H1 (cell line): ENCODE data around the gene TLR5. TPM values are rescaled to one million over a fixed set of nuclear protein-coding genes. Genes with fewer than 3 reads are reported as not detected.

ENCODE experiments used
- NRF1 ChIP-seq: IDR thresholded peaks from 2 replicates; pipeline ENCODE4 v1.6.1; 2011; ENCODE audit warnings: mild to moderate bottlenecking, low read depth, low read length, improper control_type of control experiment
- polyA plus RNA-seq, 7 experiments: library from polyadenylated mRNA; depleted of rRNA in 3 of 7; stranded (reverse) in 5 of 7; unstranded in 2 of 7; fragments of >200 nt in 5 of 7; fragments of 200-250 nt in 2 of 7; gene quantifications; 1 replicate in 5 of 7; 2 replicates in 1 of 7; 4 replicates in 1 of 7; pipeline versions ENCODE4 v1.2.1 to v1.2.3, GENCODE V29; 2011 to 2013; ENCODE audit warnings: missing spikeins in 2 of 7, mixed read lengths in 2 of 7
- total RNA-seq: library from RNA; stranded (reverse); fragmentation: NEBNext Ultra II Directional; extraction: Animal tissue kit (Norgen Biotek cat#: 25700); gene quantifications from 2 replicates; pipeline ENCODE4 v1.2.1, GENCODE V29; 2021
- TF ChIP-seq, protein P1 (sequence below), 3 experiments: IDR thresholded peaks; 1 replicate in 2 of 3; 2 replicates in 1 of 3; pipeline versions ENCODE4 v1.5.1 to v1.6.1; 2011; ENCODE audit warnings: low read length in 3 of 3, mild to moderate bottlenecking in 3 of 3, inconsistent platforms in 2 of 3, low read depth in 1 of 3, moderate library complexity in 1 of 3; ENCODE audit not compliant: insufficient read depth in 1 of 3; ENCODE audit errors: control extremely low read depth in 1 of 3
- TF ChIP-seq, protein P2 (sequence below): fragments of 300-600 bp; sonication (generic); IDR thresholded peaks from 2 replicates; pipeline ENCODE4 v1.7.1; 2012; ENCODE audit warnings: low read length, moderate library complexity, mild to moderate bottlenecking, inconsistent platforms; ENCODE audit not compliant: insufficient replicate concordance

Gene TLR5
- total and polyA plus RNA-seq, 2 of the 8 experiments (the other 6 are each of a cell fraction or from before 2014, with no cell fraction given), result 0.35 to 0.74 TPM

DNA sequence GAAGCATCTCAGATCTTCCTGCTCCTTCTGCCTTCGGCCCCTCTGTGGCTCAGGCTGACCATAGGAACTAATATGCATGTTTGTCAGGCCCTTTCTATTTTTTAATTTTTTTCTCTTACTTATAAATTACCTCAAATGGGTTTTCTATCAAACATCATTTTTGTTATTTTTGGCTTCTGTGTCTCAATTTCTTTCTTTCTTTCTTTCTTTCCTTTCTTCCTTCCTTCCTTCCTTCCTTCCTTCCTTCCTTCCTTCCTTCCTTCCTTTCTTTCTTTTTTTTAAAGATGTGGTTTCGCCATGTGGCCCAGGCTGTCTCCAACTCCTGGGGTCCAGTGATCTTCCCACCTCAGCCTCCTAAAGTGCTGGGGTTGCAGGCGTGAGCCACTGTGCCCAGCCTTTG lies 36.2 kb upstream of the TLR5 start (continued):
- TF ChIP-seq, protein P1, sequence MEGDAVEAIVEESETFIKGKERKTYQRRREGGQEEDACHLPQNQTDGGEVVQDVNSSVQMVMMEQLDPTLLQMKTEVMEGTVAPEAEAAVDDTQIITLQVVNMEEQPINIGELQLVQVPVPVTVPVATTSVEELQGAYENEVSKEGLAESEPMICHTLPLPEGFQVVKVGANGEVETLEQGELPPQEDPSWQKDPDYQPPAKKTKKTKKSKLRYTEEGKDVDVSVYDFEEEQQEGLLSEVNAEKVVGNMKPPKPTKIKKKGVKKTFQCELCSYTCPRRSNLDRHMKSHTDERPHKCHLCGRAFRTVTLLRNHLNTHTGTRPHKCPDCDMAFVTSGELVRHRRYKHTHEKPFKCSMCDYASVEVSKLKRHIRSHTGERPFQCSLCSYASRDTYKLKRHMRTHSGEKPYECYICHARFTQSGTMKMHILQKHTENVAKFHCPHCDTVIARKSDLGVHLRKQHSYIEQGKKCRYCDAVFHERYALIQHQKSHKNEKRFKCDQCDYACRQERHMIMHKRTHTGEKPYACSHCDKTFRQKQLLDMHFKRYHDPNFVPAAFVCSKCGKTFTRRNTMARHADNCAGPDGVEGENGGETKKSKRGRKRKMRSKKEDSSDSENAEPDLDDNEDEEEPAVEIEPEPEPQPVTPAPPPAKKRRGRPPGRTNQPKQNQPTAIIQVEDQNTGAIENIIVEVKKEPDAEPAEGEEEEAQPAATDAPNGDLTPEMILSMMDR (IDR thresholded peaks at IDR 0.05; ENCODE audit: control extremely low read depth in 1 of 3, insufficient read depth in 1 of 3, low read depth in 1 of 3, low read length in 3 of 3), result no peak
- TF ChIP-seq, protein P2, sequence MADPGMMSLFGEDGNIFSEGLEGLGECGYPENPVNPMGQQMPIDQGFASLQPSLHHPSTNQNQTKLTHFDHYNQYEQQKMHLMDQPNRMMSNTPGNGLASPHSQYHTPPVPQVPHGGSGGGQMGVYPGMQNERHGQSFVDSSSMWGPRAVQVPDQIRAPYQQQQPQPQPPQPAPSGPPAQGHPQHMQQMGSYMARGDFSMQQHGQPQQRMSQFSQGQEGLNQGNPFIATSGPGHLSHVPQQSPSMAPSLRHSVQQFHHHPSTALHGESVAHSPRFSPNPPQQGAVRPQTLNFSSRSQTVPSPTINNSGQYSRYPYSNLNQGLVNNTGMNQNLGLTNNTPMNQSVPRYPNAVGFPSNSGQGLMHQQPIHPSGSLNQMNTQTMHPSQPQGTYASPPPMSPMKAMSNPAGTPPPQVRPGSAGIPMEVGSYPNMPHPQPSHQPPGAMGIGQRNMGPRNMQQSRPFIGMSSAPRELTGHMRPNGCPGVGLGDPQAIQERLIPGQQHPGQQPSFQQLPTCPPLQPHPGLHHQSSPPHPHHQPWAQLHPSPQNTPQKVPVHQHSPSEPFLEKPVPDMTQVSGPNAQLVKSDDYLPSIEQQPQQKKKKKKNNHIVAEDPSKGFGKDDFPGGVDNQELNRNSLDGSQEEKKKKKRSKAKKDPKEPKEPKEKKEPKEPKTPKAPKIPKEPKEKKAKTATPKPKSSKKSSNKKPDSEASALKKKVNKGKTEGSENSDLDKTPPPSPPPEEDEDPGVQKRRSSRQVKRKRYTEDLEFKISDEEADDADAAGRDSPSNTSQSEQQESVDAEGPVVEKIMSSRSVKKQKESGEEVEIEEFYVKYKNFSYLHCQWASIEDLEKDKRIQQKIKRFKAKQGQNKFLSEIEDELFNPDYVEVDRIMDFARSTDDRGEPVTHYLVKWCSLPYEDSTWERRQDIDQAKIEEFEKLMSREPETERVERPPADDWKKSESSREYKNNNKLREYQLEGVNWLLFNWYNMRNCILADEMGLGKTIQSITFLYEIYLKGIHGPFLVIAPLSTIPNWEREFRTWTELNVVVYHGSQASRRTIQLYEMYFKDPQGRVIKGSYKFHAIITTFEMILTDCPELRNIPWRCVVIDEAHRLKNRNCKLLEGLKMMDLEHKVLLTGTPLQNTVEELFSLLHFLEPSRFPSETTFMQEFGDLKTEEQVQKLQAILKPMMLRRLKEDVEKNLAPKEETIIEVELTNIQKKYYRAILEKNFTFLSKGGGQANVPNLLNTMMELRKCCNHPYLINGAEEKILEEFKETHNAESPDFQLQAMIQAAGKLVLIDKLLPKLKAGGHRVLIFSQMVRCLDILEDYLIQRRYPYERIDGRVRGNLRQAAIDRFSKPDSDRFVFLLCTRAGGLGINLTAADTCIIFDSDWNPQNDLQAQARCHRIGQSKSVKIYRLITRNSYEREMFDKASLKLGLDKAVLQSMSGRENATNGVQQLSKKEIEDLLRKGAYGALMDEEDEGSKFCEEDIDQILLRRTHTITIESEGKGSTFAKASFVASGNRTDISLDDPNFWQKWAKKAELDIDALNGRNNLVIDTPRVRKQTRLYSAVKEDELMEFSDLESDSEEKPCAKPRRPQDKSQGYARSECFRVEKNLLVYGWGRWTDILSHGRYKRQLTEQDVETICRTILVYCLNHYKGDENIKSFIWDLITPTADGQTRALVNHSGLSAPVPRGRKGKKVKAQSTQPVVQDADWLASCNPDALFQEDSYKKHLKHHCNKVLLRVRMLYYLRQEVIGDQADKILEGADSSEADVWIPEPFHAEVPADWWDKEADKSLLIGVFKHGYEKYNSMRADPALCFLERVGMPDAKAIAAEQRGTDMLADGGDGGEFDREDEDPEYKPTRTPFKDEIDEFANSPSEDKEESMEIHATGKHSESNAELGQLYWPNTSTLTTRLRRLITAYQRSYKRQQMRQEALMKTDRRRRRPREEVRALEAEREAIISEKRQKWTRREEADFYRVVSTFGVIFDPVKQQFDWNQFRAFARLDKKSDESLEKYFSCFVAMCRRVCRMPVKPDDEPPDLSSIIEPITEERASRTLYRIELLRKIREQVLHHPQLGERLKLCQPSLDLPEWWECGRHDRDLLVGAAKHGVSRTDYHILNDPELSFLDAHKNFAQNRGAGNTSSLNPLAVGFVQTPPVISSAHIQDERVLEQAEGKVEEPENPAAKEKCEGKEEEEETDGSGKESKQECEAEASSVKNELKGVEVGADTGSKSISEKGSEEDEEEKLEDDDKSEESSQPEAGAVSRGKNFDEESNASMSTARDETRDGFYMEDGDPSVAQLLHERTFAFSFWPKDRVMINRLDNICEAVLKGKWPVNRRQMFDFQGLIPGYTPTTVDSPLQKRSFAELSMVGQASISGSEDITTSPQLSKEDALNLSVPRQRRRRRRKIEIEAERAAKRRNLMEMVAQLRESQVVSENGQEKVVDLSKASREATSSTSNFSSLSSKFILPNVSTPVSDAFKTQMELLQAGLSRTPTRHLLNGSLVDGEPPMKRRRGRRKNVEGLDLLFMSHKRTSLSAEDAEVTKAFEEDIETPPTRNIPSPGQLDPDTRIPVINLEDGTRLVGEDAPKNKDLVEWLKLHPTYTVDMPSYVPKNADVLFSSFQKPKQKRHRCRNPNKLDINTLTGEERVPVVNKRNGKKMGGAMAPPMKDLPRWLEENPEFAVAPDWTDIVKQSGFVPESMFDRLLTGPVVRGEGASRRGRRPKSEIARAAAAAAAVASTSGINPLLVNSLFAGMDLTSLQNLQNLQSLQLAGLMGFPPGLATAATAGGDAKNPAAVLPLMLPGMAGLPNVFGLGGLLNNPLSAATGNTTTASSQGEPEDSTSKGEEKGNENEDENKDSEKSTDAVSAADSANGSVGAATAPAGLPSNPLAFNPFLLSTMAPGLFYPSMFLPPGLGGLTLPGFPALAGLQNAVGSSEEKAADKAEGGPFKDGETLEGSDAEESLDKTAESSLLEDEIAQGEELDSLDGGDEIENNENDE, result no peak
- no peak for TF ChIP-seq NRF1
